Progenitor cell of endocrine pancreas (in vitro differentiated cells): ENCODE results near the gene NT5DC3. TPM values are rescaled to one million over a fixed set of nuclear protein-coding genes. Genes with fewer than 3 reads are reported as not detected.

Experiments used
- DNase-seq: peaks from one replicate; pipeline ENCODE4 v3.0.0; 2021; ENCODE audit warnings: low spot score; ENCODE audit not compliant: unreplicated experiment
- H3K27ac Mint-ChIP-seq: 2 replicates; pipeline ENCODE4 v1.8.0; 2021; ENCODE audit warnings: mild to moderate bottlenecking, moderate library complexity, mixed read lengths
- H3K27me3 Mint-ChIP-seq: 2 replicates; pipeline ENCODE4 v1.8.0; 2021; ENCODE audit warnings: mixed read lengths
- H3K36me3 Mint-ChIP-seq: 2 replicates; pipeline ENCODE4 v1.8.0; 2022; ENCODE audit warnings: mixed read lengths; ENCODE audit not compliant: insufficient read depth
- H3K4me1 Mint-ChIP-seq: 2 replicates; pipeline ENCODE4 v1.8.0; 2021; ENCODE audit warnings: low read depth, mixed read lengths
- H3K4me3 Mint-ChIP-seq: 2 replicates; pipeline ENCODE4 v1.8.0; 2021; ENCODE audit warnings: low read depth, mild to moderate bottlenecking, moderate library complexity, mixed read lengths
- H3K9me3 Mint-ChIP-seq: 2 replicates; pipeline ENCODE4 v1.8.0; 2021; ENCODE audit warnings: low read depth, mixed read lengths
- CTCF ChIP-seq: fragments of 200-600 bp; sonication (generic); IDR thresholded peaks from one replicate; pipeline ENCODE4 v1.5.0; 2021; ENCODE audit warnings: antibody characterized with exemption, mild to moderate bottlenecking; ENCODE audit not compliant: unreplicated experiment
- total RNA-seq: library from RNA; stranded (reverse); gene quantifications from 2 replicates; pipeline ENCODE4 v1.2.1, GENCODE V29; 2021

The NT5DC3 gene
- total RNA-seq, 1 donor from 2014 or later = 13.9 TPM

DNA sequence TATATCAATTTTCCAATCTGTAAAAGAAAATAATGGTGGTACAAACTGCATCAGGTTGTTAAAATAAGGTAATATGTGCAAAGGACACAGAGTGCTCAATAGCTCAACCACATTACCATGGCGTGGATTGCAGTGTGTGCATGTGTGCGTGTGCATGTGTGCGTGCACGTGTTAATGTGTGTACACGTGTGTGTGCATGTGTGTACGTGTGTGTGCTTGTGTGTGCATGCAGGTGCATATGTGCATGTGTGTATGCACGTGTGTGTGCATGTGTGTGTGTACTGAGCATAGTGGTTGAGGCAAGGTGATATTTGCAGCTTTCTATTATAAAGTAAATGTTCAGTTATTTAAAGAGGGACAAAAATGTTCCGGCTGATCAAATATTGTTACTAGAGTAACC, 115.6 kb downstream of the NT5DC3 start:
- no peaks in the 10 kb centered on the region for H3K27me3 Mint-ChIP-seq
- no peaks in the 10 kb centered on the region for H3K9me3 Mint-ChIP-seq
- no peak for DNase-seq
- H3K36me3 Mint-ChIP-seq = no peaks in the 10 kb centered on the region
- no peak for TF ChIP-seq CTCF
- H3K4me3 Mint-ChIP-seq = no peak overlapping the region
- H3K4me1 Mint-ChIP-seq = no peaks in the 10 kb centered on the region
- H3K27ac Mint-ChIP-seq = no peak overlapping the region

Other genes with a start within 250 kb of the NT5DC3 start
- gene HSP90B1, start 89.2 kb upstream of the NT5DC3 start, total RNA-seq = 795 and 802 TPM in 2 replicates
- 52.9 and 61.9 TPM in 2 replicates for gene TDG, start 124.6 kb upstream of the NT5DC3 start, total RNA-seq
- gene GLT8D2, start 209.0 kb upstream of the NT5DC3 start, total RNA-seq = 0.46 and 0.80 TPM in 2 replicates
- gene HCFC2, start 223.3 kb upstream of the NT5DC3 start, total RNA-seq = 10.2 and 11.4 TPM in 2 replicates